ENCODE data around the gene ACOX3.

The ACOX3 gene

GRCh38 chr4:8384397-8385060 lies 56.0 kb downstream of the ACOX3 start:
- no peaks in the 10 kb centered on the region for H3K9me3 ChIP-seq (ENCODE audit: insufficient read depth, low read depth, low read length)
- no peaks in the 10 kb centered on the region for H3K27me3 ChIP-seq (ENCODE audit: insufficient read depth, low read length, poor library complexity, severe bottlenecking)
- no peaks in the 10 kb centered on the region for H3K4me1 ChIP-seq (ENCODE audit: insufficient read depth, low read length, poor library complexity, severe bottlenecking)
- H3F3A ChIP-seq (ENCODE audit: low read depth) = no peaks in the 10 kb centered on the region
- no peak overlapping the region for H3K4me2 ChIP-seq (ENCODE audit: low read depth, low read length, poor library complexity, severe bottlenecking)
- H3K36me3 ChIP-seq (ENCODE audit: insufficient read depth, low read length) = no peaks in the 10 kb centered on the region
- no peak overlapping the region for H3K9ac ChIP-seq (ENCODE audit: low read depth, low read length, poor library complexity, severe bottlenecking)
- H3K79me2 ChIP-seq (ENCODE audit: insufficient read depth, low read length) = no peaks in the 10 kb centered on the region
- H2AFZ ChIP-seq (ENCODE audit: low read length) = no peak overlapping the region
- H3K9me2 ChIP-seq (replicated peaks; ENCODE audit: low read depth, low read length) = no peaks in the 10 kb centered on the region
- H4K20me1 ChIP-seq (ENCODE audit: insufficient read depth, low read length, poor library complexity, severe bottlenecking) = no peaks in the 10 kb centered on the region
- no peak for TF ChIP-seq EZH2phosphoT487 (IDR thresholded peaks at IDR 0.05; ENCODE audit: borderline replicate concordance)
- TF ChIP-seq, protein P1, sequence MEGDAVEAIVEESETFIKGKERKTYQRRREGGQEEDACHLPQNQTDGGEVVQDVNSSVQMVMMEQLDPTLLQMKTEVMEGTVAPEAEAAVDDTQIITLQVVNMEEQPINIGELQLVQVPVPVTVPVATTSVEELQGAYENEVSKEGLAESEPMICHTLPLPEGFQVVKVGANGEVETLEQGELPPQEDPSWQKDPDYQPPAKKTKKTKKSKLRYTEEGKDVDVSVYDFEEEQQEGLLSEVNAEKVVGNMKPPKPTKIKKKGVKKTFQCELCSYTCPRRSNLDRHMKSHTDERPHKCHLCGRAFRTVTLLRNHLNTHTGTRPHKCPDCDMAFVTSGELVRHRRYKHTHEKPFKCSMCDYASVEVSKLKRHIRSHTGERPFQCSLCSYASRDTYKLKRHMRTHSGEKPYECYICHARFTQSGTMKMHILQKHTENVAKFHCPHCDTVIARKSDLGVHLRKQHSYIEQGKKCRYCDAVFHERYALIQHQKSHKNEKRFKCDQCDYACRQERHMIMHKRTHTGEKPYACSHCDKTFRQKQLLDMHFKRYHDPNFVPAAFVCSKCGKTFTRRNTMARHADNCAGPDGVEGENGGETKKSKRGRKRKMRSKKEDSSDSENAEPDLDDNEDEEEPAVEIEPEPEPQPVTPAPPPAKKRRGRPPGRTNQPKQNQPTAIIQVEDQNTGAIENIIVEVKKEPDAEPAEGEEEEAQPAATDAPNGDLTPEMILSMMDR (conservative IDR thresholded peaks at IDR 0.05; ENCODE audit: low read length) = no peak
- no peak overlapping the region for H3K4me3 ChIP-seq (ENCODE audit: low read length, poor library complexity, severe bottlenecking)

- H3K79me2 ChIP-seq (ENCODE audit: insufficient read depth, low read length) = no peaks in the 10 kb centered on the region
- H2AFZ ChIP-seq (ENCODE audit: low read length) = no peak overlapping the region
- no peaks in the 10 kb centered on the region for H3K4me1 ChIP-seq (ENCODE audit: insufficient read depth, low read length, poor library complexity, severe bottlenecking)
- H3K27me3 ChIP-seq (ENCODE audit: insufficient read depth, low read length, poor library complexity, severe bottlenecking) = no peaks in the 10 kb centered on the region
- no peak overlapping the region for H3K4me2 ChIP-seq (ENCODE audit: low read depth, low read length, poor library complexity, severe bottlenecking)
- no peaks in the 10 kb centered on the region for H4K20me1 ChIP-seq (ENCODE audit: insufficient read depth, low read length, poor library complexity, severe bottlenecking)
- H3K9ac ChIP-seq (ENCODE audit: low read depth, low read length, poor library complexity, severe bottlenecking) = no peak overlapping the region
- no peak for TF ChIP-seq EZH2phosphoT487 (IDR thresholded peaks at IDR 0.05; ENCODE audit: borderline replicate concordance)
- TF ChIP-seq, protein P1 (conservative IDR thresholded peaks at IDR 0.05; ENCODE audit: low read length) = no peak
- H3K9me2 ChIP-seq (replicated peaks; ENCODE audit: low read depth, low read length) = no peaks in the 10 kb centered on the region
- H3K4me3 ChIP-seq (ENCODE audit: low read length, poor library complexity, severe bottlenecking) = no peak overlapping the region
- no peaks in the 10 kb centered on the region for H3F3A ChIP-seq (ENCODE audit: low read depth)
- no peaks in the 10 kb centered on the region for H3K36me3 ChIP-seq (ENCODE audit: insufficient read depth, low read length)
- H3K9me3 ChIP-seq (ENCODE audit: insufficient read depth, low read depth, low read length) = no peaks in the 10 kb centered on the region
Measured at GRCh38 chr4:8383451-8384160, 56.9 kb downstream of the ACOX3 start.

DNA sequence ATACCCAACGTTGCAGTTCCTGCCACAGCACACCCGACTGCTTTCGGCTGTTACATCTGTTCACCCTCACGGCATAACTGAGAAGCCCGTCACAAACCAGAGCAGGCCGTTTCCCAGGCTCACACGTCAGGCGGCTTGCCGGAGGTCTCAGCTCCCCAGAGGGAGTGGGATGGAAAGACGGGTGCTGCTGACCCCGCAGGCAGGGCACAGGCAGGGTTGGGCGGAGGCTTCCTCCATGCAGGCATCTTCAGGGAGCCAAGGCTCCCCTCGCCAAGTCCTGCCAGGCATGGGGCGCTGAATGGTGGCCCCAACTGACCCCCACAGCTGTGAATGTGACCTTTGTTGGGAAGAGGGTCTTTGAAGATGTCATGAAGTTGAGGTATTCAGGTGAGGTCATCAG lies 57.5 kb downstream of the ACOX3 start:
- Histone ChIP-seq H3K4me2 (ENCODE audit: low read depth, low read length, poor library complexity, severe bottlenecking) (no peak overlapping the region), H3F3A (ENCODE audit: low read depth) (no peaks in the 10 kb centered on the region), H3K79me2 (ENCODE audit: insufficient read depth, low read length) (no peaks in the 10 kb centered on the region), H3K4me1 (ENCODE audit: insufficient read depth, low read length, poor library complexity, severe bottlenecking) (no peaks in the 10 kb centered on the region), H3K9me3 (ENCODE audit: insufficient read depth, low read depth, low read length) (no peaks in the 10 kb centered on the region), H3K4me3 (ENCODE audit: low read length, poor library complexity, severe bottlenecking) (no peak overlapping the region), H3K27me3 (ENCODE audit: insufficient read depth, low read length, poor library complexity, severe bottlenecking) (no peaks in the 10 kb centered on the region), H4K20me1 (ENCODE audit: insufficient read depth, low read length, poor library complexity, severe bottlenecking) (no peaks in the 10 kb centered on the region), H2AFZ (ENCODE audit: low read length) (no peak overlapping the region), H3K9ac (ENCODE audit: low read depth, low read length, poor library complexity, severe bottlenecking) (no peak overlapping the region), H3K36me3 (ENCODE audit: insufficient read depth, low read length) (no peaks in the 10 kb centered on the region), H3K9me2 (replicated peaks; ENCODE audit: low read depth, low read length) (no peaks in the 10 kb centered on the region)
- no peak for TF ChIP-seq EZH2phosphoT487 (IDR thresholded peaks at IDR 0.05; ENCODE audit: borderline replicate concordance)
- TF ChIP-seq, protein P1 (conservative IDR thresholded peaks at IDR 0.05; ENCODE audit: low read length) = no peak
